ENCODE data around the gene CRIM1.

CRIM1 gene

GRCh38 chr2:36337354-36337753, 18.2 kb upstream of the CRIM1 start:
- no peak overlapping the region for H3K27ac Mint-ChIP-seq

GRCh38 chr2:36338124-36338826, 17.3 kb upstream of the CRIM1 start:
- Mint-ChIP-seq H3K27me3 (peaks cover 7% of the 10 kb centered on the region), H3K27ac (no peak overlapping the region), H3K36me3 (ENCODE audit: low read depth) (no peaks in the 10 kb centered on the region), H3K4me3 (no peak overlapping the region), H3K4me1 (ENCODE audit: low read depth) (peaks cover 13% of the 10 kb centered on the region), H3K9me3 (no peaks in the 10 kb centered on the region)
- DNase-seq, result no peak

More at GRCh38 chr2:36337354-36337753, 18.2 kb upstream of the CRIM1 start:
- no peak for DNase-seq
- Mint-ChIP-seq H3K36me3 (ENCODE audit: low read depth) (no peaks in the 10 kb centered on the region), H3K9me3 (no peaks in the 10 kb centered on the region), H3K27me3 (peaks cover 7% of the 10 kb centered on the region), H3K4me1 (ENCODE audit: low read depth) (peaks cover 13% of the 10 kb centered on the region), H3K4me3 (no peak overlapping the region)

GRCh38 chr2:36338827-36339145, 16.8 kb upstream of the CRIM1 start:
- Mint-ChIP-seq H3K27me3 (peaks cover 7% of the 10 kb centered on the region), H3K9me3 (no peaks in the 10 kb centered on the region), H3K36me3 (ENCODE audit: low read depth) (no peaks in the 10 kb centered on the region), H3K27ac (no peak overlapping the region), H3K4me3 (no peak overlapping the region), H3K4me1 (ENCODE audit: low read depth) (peaks cover 7% of the 10 kb centered on the region)
- no peak for DNase-seq

- H3K9me3 Mint-ChIP-seq, result no peaks in the 10 kb centered on the region
- H3K4me3 Mint-ChIP-seq, result no peak overlapping the region
- DNase-seq, result no peak
These were observed 15.9 kb upstream of the CRIM1 start for GRCh38 chr2:36339607-36340218.

GRCh38 chr2:36343606-36344005, 12.0 kb upstream of the CRIM1 start:
- Mint-ChIP-seq H3K4me3 (no peak overlapping the region), H3K27ac (no peak overlapping the region)

More at GRCh38 chr2:36339607-36340218, 15.9 kb upstream of the CRIM1 start:
- Mint-ChIP-seq H3K27ac (no peak overlapping the region), H3K36me3 (ENCODE audit: low read depth) (no peaks in the 10 kb centered on the region), H3K4me1 (ENCODE audit: low read depth) (peaks cover 7% of the 10 kb centered on the region), H3K27me3 (peaks cover 7% of the 10 kb centered on the region)

GRCh38 chr2:36348721-36349120, 6.9 kb upstream of the CRIM1 start:
- no peaks in the 10 kb centered on the region for H3K9me3 Mint-ChIP-seq
- DNase-seq, result no peak
- H3K27me3 Mint-ChIP-seq, result peaks cover under 1% of the 10 kb centered on the region
- H3K36me3 Mint-ChIP-seq (ENCODE audit: low read depth), result no peaks in the 10 kb centered on the region
- H3K4me1 Mint-ChIP-seq (ENCODE audit: low read depth), result peaks cover 10% of the 10 kb centered on the region
- no peak overlapping the region for H3K4me3 Mint-ChIP-seq
- H3K27ac Mint-ChIP-seq, result no peak overlapping the region

More at GRCh38 chr2:36343606-36344005, 12.0 kb upstream of the CRIM1 start:
- Mint-ChIP-seq H3K27me3 (no peaks in the 10 kb centered on the region), H3K36me3 (ENCODE audit: low read depth) (no peaks in the 10 kb centered on the region), H3K9me3 (no peaks in the 10 kb centered on the region), H3K4me1 (ENCODE audit: low read depth) (no peaks in the 10 kb centered on the region)
- no peak for DNase-seq

GRCh38 chr2:36351291-36351690, 4.3 kb upstream of the CRIM1 start:
- Mint-ChIP-seq H3K27me3 (peaks cover 14% of the 10 kb centered on the region), H3K9me3 (no peaks in the 10 kb centered on the region), H3K4me3 (no peak overlapping the region), H3K27ac (no peak overlapping the region), H3K36me3 (ENCODE audit: low read depth) (no peaks in the 10 kb centered on the region), H3K4me1 (ENCODE audit: low read depth) (peaks cover 15% of the 10 kb centered on the region)
- no peak for DNase-seq

GRCh38 chr2:36351736-36352349, 3.7 kb upstream of the CRIM1 start:
- Mint-ChIP-seq H3K36me3 (ENCODE audit: low read depth) (no peaks in the 10 kb centered on the region), H3K9me3 (no peaks in the 10 kb centered on the region), H3K27me3 (peaks cover 14% of the 10 kb centered on the region), H3K4me3 (no peak overlapping the region), H3K4me1 (ENCODE audit: low read depth) (peaks cover 15% of the 10 kb centered on the region), H3K27ac (no peak overlapping the region)
- no peak for DNase-seq

GRCh38 chr2:36352701-36353100, 2.9 kb upstream of the CRIM1 start:
- no peak overlapping the region for H3K4me3 Mint-ChIP-seq
- H3K36me3 Mint-ChIP-seq (ENCODE audit: low read depth), result peaks cover 4% of the 10 kb centered on the region
- H3K4me1 Mint-ChIP-seq (ENCODE audit: low read depth), result peaks cover 23% of the 10 kb centered on the region
- no peak for DNase-seq
- H3K27me3 Mint-ChIP-seq, result peaks cover 22% of the 10 kb centered on the region
- no peaks in the 10 kb centered on the region for H3K9me3 Mint-ChIP-seq
- no peak overlapping the region for H3K27ac Mint-ChIP-seq

GRCh38 chr2:36354811-36355150, 797 bp upstream of the CRIM1 start:
- no peak for DNase-seq
- H3K36me3 Mint-ChIP-seq (ENCODE audit: low read depth), result peaks cover 4% of the 10 kb centered on the region
- H3K9me3 Mint-ChIP-seq, result no peaks in the 10 kb centered on the region
- peak overlapping the region; percentile 57 for H3K4me3 Mint-ChIP-seq
- H3K4me1 Mint-ChIP-seq (ENCODE audit: low read depth), result peaks cover 40% of the 10 kb centered on the region
- H3K27me3 Mint-ChIP-seq, result peaks cover 40% of the 10 kb centered on the region
- H3K27ac Mint-ChIP-seq, result no peak overlapping the region

GRCh38 chr2:36355890-36356297, 316 bp downstream of the CRIM1 start:
- Mint-ChIP-seq H3K27me3 (peaks cover 49% of the 10 kb centered on the region), H3K4me1 (ENCODE audit: low read depth) (peaks cover 40% of the 10 kb centered on the region), H3K27ac (no peak overlapping the region), H3K4me3 (peak overlapping the region; percentile 78), H3K36me3 (ENCODE audit: low read depth) (peaks cover 4% of the 10 kb centered on the region), H3K9me3 (no peaks in the 10 kb centered on the region)
- no peak for DNase-seq

GRCh38 chr2:36356298-36356989, 866 bp downstream of the CRIM1 start:
- DNase-seq, result peak; percentile 71
- Mint-ChIP-seq H3K27me3 (peaks cover 54% of the 10 kb centered on the region), H3K4me3 (peak overlapping the region; percentile 78), H3K9me3 (no peaks in the 10 kb centered on the region), H3K27ac (peak overlapping the region; percentile 53), H3K36me3 (ENCODE audit: low read depth) (peaks cover 4% of the 10 kb centered on the region), H3K4me1 (ENCODE audit: low read depth) (peaks cover 40% of the 10 kb centered on the region)

- H3K4me1 Mint-ChIP-seq (ENCODE audit: low read depth), result peaks cover 39% of the 10 kb centered on the region
- peak overlapping the region; percentile 76 for H3K27ac Mint-ChIP-seq
- peak overlapping the region; percentile 86 for H3K4me3 Mint-ChIP-seq
- DNase-seq, result peak; percentile 56
- H3K36me3 Mint-ChIP-seq (ENCODE audit: low read depth), result peaks cover 4% of the 10 kb centered on the region
- peaks cover 57% of the 10 kb centered on the region for H3K27me3 Mint-ChIP-seq
- H3K9me3 Mint-ChIP-seq, result no peaks in the 10 kb centered on the region
These were observed 1.6 kb downstream of the CRIM1 start for GRCh38 chr2:36356990-36357846.

Data from activated T-cell treated with anti-CD3 and anti-CD28 coated beads, Interleukin-2, amount 50 U/mL, for 24 hours (primary cell).